HFF-Myc (cell line): ENCODE results near the gene ITIH3.

Experiments used
- DNase-seq: peaks from one replicate; pipeline ENCODE4 v3.0.0-alpha.2; 2011; ENCODE audit warnings: low read depth; ENCODE audit errors: extremely low read depth
- H3K4me3 ChIP-seq: replicated peaks from 2 replicates; pipeline ENCODE4 v1.5.1; 2011; ENCODE audit warnings: low read depth, mild to moderate bottlenecking, control low read depth, low read length
- TF ChIP-seq, protein P1 (sequence below): IDR thresholded peaks from 2 replicates; pipeline ENCODE4 v1.5.1; 2012; ENCODE audit warnings: mild to moderate bottlenecking, low read depth, low read length, control low read depth; ENCODE audit errors: missing control alignments

Gene ITIH3

DNA sequence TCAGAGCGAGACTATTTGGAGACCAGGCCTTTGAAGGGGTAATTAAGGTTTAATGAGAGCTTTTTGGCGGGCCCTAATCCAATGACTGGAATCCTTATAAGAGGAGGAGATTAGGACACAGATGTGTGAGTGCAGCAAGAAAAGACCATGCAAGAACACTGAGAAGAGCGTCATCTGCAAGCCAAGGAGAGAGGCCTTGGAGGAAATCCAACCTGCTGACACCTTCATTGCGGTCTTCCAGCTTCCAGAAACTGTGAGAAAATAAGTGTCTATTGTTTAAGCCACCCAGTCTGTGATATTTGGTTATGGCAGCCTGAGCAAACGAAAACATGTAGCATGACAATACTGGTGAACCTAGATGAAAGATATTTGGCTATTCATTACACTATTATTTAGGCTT lies 63.3 kb downstream of the ITIH3 start:
- H3K4me3 ChIP-seq = no peak overlapping the region
- TF ChIP-seq, protein P1, sequence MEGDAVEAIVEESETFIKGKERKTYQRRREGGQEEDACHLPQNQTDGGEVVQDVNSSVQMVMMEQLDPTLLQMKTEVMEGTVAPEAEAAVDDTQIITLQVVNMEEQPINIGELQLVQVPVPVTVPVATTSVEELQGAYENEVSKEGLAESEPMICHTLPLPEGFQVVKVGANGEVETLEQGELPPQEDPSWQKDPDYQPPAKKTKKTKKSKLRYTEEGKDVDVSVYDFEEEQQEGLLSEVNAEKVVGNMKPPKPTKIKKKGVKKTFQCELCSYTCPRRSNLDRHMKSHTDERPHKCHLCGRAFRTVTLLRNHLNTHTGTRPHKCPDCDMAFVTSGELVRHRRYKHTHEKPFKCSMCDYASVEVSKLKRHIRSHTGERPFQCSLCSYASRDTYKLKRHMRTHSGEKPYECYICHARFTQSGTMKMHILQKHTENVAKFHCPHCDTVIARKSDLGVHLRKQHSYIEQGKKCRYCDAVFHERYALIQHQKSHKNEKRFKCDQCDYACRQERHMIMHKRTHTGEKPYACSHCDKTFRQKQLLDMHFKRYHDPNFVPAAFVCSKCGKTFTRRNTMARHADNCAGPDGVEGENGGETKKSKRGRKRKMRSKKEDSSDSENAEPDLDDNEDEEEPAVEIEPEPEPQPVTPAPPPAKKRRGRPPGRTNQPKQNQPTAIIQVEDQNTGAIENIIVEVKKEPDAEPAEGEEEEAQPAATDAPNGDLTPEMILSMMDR = no peak
- no peak for DNase-seq
